ENCODE data around the gene ANTXR2. TPM values are rescaled to one million over a fixed set of nuclear protein-coding genes. Genes with fewer than 3 reads are reported as not detected.

The ANTXR2 gene
- polyA plus RNA-seq, 1 of the 3 experiments (the other 2 are of a cell fraction) = 48.8 TPM

GRCh38 chr4:79905212-79905611, 167.8 kb downstream of the ANTXR2 start:
- CTCF ChIA-PET = no interaction called here
- POLR2A ChIA-PET = no interaction called here
- Histone ChIP-seq H3K4me1 (ENCODE audit: control insufficient read depth in 1 of 2, insufficient read depth in 2 of 2, low read depth in 1 of 2, low read length in 1 of 2) (no peaks in the 10 kb centered on the region; a peak in 1 of 4 replicates), H3K9ac (no peak overlapping the region), H3F3A (replicated peaks; ENCODE audit: insufficient read depth) (no peaks in the 10 kb centered on the region), H3K27me3 (ENCODE audit: insufficient read depth) (no peaks in the 10 kb centered on the region), H3K27ac (ENCODE audit: low read depth in 2 of 2, low read length in 1 of 2) (no peak overlapping the region), H3K9me2 (no peaks in the 10 kb centered on the region), H3K4me3 (ENCODE audit: low read depth in 2 of 2, low read length in 1 of 2) (no peak overlapping the region), H3K79me2 (ENCODE audit: insufficient read depth) (peaks cover 5% of the 10 kb centered on the region; the same call in 1 of the 2 replicates), H3K4me2 (no peak overlapping the region), H2AFZ (ENCODE audit: low read depth) (no peak overlapping the region), H3K9me3 (no peaks in the 10 kb centered on the region), H4K20me1 (ENCODE audit: insufficient read depth) (no peaks in the 10 kb centered on the region), H3K36me3 (replicated peaks in 1 of 2; ENCODE audit: control insufficient read depth in 1 of 2, insufficient read depth in 2 of 2, low read length in 1 of 2) (peaks cover 37 to 82% of the 10 kb centered on the region in 2 experiments)
- TF ChIP-seq TCF12 (IDR thresholded peaks at IDR 0.05) = no peak
- no peak for TF ChIP-seq RXRA (IDR thresholded peaks at IDR 0.05; ENCODE audit: borderline replicate concordance, low read depth)
- TF ChIP-seq RFX5 (IDR thresholded peaks at IDR 0.05; ENCODE audit: low read length) = no peak
- TF ChIP-seq FOSL2 (IDR thresholded peaks at IDR 0.05; ENCODE audit: borderline replicate concordance, low read depth) = no peak
- no peak for TF ChIP-seq TAF1 (IDR thresholded peaks at IDR 0.05; ENCODE audit: borderline replicate concordance, low read depth, low read length)
- TF ChIP-seq GABPA (IDR thresholded peaks at IDR 0.05; ENCODE audit: low read depth) = no peak
- no peak for TF ChIP-seq ELF1 (IDR thresholded peaks at IDR 0.05)
- TF ChIP-seq SIN3A (IDR thresholded peaks at IDR 0.05; ENCODE audit: borderline replicate concordance, low read depth, low read length) = no peak
- TF ChIP-seq EP300 (IDR thresholded peaks at IDR 0.05; ENCODE audit: borderline replicate concordance in 1 of 2, low read depth in 1 of 2, low read length in 1 of 2) = no peak
- no peak for TF ChIP-seq POLR2AphosphoS5 (IDR thresholded peaks at IDR 0.05; ENCODE audit: low read depth, low read length)
- no peak for TF ChIP-seq TEAD4 (IDR thresholded peaks at IDR 0.05; ENCODE audit: borderline replicate concordance, insufficient read depth)
- no peak for TF ChIP-seq MAX (IDR thresholded peaks at IDR 0.05; ENCODE audit: low read depth)
- no peak for TF ChIP-seq RAD21 (IDR thresholded peaks at IDR 0.05; ENCODE audit: low read length)
- no peak for TF ChIP-seq MXI1 (IDR thresholded peaks at IDR 0.05; ENCODE audit: low read depth, low read length)
- no peak for TF ChIP-seq MEF2A (IDR thresholded peaks at IDR 0.05; ENCODE audit: borderline replicate concordance, low read depth)
- no peak for TF ChIP-seq NFIC (IDR thresholded peaks at IDR 0.05; ENCODE audit: borderline replicate concordance)
- TF ChIP-seq REST (IDR thresholded peaks at IDR 0.05; ENCODE audit: low read depth, low read length) = no peak
- DNase-seq = no peak

GRCh38 chr4:79904331-79904730, 168.7 kb downstream of the ANTXR2 start:
- H3K9ac ChIP-seq = no peak overlapping the region
- H3K79me2 ChIP-seq (ENCODE audit: insufficient read depth) = 0 out of 2 replicates have a peak, but pooled peaks cover 5% of the 10 kb centered on the region
- peaks cover 5% of the 10 kb centered on the region for H3F3A ChIP-seq (replicated peaks; ENCODE audit: insufficient read depth)
- no peaks in the 10 kb centered on the region for H3K9me3 ChIP-seq
- H2AFZ ChIP-seq (ENCODE audit: low read depth) = no peak overlapping the region
- TF ChIP-seq USF2 (IDR thresholded peaks at IDR 0.05; ENCODE audit: borderline replicate concordance, low read depth, low read length) (no peak), NFIC (IDR thresholded peaks at IDR 0.05; ENCODE audit: borderline replicate concordance) (no peak)
- CTCF ChIA-PET = no interaction called here
- WGBS (ENCODE audit: low lambda C conversion rate) = 82% methylated on average over 1 of the region's 1 CpG
- H3K4me3 ChIP-seq (ENCODE audit: low read depth in 2 of 2, low read length in 1 of 2) = no peak overlapping the region
- no peaks in the 10 kb centered on the region; a peak in 1 of 4 replicates for H3K4me1 ChIP-seq (ENCODE audit: control insufficient read depth in 1 of 2, insufficient read depth in 2 of 2, low read depth in 1 of 2, low read length in 1 of 2)
- H3K27me3 ChIP-seq (ENCODE audit: insufficient read depth) = no peaks in the 10 kb centered on the region
- no peaks in the 10 kb centered on the region for H4K20me1 ChIP-seq (ENCODE audit: insufficient read depth)
- H3K36me3 ChIP-seq (replicated peaks in 1 of 2; ENCODE audit: control insufficient read depth in 1 of 2, insufficient read depth in 2 of 2, low read length in 1 of 2) = peaks cover 37 to 84% of the 10 kb centered on the region in 2 experiments
- no peak overlapping the region for H3K4me2 ChIP-seq
- no peak overlapping the region for H3K27ac ChIP-seq (ENCODE audit: low read depth in 2 of 2, low read length in 1 of 2)
- no peaks in the 10 kb centered on the region for H3K9me2 ChIP-seq
- no peak for DNase-seq
- POLR2A ChIA-PET = no interaction called here
